Activated T-cell treated with anti-CD3 and anti-CD28 coated beads for 48 hours (primary cell): ENCODE results near the gene ATXN10.

Experiments
- DNase-seq: peaks from one replicate; pipeline ENCODE4 v3.0.0-alpha.2; 2020; ENCODE audit warnings: low read depth

The ATXN10 gene

GRCh38 chr22:45758603-45759002 lies 87.0 kb downstream of the ATXN10 start:
- no peak for DNase-seq

GRCh38 chr22:45760682-45761081 lies 89.0 kb downstream of the ATXN10 start:
- DNase-seq, result no peak

DNA sequence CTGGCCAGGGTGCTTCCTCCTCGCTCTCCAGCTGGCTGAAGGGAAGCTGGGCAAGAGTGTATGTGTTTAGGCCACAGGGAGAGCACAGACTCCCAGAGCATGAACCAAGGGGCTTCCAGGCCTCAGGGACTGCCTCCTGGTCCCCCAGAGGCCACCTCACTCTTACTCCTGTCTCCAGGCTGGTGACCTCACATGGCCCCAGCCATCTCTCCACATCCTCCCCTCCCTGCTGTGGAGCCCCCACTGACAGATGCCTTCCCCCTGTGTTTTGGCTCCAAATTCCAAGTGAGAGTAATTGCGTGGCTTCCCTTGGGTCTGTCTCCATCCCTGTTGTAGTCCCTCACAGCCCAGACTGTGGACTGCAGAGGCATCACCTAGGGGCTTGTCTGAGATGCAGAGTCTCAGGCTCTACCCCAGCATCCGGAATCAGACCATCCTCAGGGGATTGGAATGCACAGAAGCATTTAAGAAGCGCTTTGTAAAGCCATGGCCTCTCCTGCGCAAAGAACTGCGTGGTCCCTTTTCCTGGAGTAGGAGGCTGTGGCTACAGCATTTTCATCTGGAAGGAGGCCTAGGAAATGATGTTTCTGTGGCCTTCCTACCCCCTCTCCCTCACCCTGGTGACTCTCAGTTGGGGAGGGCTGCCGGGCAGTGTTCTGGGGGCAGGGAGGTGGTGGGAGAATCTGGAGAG lies 91.1 kb downstream of the ATXN10 start:
- DNase-seq, result no peak

DNA sequence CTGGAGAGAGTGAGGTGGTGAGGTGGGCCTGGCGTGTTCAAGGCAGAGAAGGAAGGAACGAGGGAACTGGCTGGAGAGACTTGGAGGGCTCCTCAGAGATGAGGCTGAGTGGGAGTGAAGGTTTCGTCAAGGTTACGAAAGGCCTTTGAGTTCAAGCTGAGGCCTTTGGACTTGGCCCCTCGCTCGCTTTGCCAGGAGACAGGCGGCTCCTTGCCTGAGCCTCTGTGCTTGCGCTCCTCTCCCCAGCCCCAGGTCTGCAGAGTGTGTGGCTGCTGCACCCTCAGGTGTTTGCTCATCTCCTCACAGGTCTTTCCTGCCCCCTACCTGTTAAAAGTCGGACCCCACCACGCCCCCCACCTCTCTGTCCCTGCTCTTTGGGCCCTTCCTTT lies 91.6 kb downstream of the ATXN10 start:
- DNase-seq, result no peak

GRCh38 chr22:45768490-45768889 lies 96.9 kb downstream of the ATXN10 start:
- DNase-seq, result no peak

- no peak for DNase-seq
Observed at GRCh38 chr22:45769569-45770210, 98.1 kb downstream of the ATXN10 start.

GRCh38 chr22:45770506-45770905 lies 98.9 kb downstream of the ATXN10 start:
- DNase-seq, result no peak

DNA sequence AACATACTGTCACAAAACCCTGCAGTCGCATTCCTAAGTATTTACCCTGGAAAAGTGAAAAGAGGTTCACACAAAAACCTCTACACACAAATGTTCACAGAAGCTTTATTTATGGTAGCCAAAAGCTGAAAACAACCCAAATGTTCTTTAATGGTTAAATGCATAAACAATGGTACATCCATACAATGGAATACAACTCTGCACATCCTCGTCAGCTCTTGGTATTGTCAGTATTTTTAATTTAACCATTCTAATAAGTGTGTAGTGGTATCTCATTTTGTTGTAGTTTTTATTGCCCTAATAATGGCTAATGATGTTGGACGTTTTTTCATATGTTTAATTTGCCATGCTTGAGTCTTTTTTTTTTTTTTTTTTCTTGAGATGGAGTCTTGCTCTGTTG lies 99.4 kb downstream of the ATXN10 start:
- no peak for DNase-seq

- DNase-seq, result no peak
Observed at GRCh38 chr22:45771711-45772110, 100.1 kb downstream of the ATXN10 start.

- no peak for DNase-seq
Observed at GRCh38 chr22:45772743-45773142, 101.1 kb downstream of the ATXN10 start.

GRCh38 chr22:45774001-45774670 lies 102.5 kb downstream of the ATXN10 start:
- no peak for DNase-seq

DNA sequence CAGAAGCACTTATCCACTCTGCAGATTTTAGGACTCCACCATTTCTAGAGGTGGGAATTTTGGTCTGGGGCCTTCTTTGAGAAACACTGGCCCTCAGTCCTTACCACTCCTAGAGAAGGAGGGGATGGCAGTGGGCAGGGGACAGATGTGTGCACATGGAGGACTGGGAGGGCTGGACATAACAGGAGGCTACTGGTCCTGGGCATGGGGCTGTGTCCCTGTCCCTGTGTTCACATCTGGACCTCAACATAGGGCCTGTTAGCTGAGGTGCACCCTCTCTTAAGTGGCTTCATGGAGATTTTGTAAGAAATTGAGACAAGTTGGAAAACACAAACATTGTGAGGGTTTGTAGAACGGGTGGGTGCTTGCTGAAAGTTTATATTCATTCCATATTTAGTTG lies 103.4 kb downstream of the ATXN10 start:
- DNase-seq, result no peak

- no peak for DNase-seq
Observed at GRCh38 chr22:45775569-45776312, 104.1 kb downstream of the ATXN10 start.

GRCh38 chr22:45776313-45776585 lies 104.6 kb downstream of the ATXN10 start:
- no peak for DNase-seq

DNA sequence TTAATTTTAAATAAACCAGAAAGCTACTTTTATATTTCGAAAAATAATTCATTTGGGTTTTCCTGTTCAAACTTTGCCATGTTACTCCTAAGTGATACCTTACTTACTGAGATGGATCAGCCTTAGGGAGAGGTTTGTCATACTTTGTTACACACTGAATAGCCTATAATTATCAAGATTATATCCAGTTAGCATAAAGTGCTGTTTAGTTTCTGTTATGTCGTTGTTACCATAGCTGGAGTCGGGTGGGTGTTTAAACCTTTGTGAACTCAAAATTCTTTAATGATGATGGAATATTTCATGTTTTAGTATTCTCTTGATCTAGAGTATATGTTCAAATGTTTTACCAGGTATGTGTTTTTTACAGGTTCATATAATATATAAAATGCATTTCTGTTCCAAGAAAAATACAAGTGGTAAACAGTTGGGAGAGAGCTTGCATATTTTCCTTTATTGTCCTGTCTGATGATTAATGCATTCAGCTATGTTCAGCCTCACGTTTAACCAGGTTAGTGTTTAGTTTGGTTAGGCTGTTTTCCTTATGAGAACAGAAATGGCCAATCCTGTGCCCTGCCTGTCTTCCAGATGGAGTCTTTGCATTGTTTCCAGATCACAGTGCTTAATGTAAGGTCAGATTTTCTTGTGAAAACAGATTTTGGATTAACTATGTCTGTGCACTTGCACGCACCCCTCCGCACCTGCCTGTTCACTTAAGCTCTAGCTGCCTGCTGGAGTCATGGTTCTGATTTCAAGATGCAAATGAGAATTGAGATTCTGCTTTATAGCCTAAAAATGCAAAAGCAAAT lies 105.6 kb downstream of the ATXN10 start:
- no peak for DNase-seq

DNA sequence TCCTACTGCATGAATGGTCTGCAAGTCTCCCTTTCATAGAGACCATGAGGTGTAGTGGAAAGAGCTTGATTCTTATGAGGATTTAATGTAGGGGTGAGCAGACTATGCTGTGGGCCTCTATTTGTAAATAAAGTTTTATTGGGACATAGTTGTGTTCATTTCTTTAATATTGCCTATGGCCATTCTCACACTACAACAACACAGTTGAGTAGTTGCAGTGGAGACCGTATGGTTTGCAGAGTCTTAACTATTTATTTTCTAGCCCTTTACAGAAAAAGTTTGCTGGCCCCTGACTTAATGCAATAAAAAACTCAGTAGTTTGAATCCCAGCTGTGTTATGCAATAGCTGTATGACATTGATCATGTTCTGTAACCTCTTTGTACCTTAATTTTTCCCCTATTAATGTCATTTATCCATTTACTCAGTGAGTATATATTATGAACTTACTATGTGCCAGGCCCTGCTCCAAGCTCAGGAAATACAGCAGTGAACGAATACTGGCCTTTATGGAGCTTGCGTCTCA lies 106.3 kb downstream of the ATXN10 start:
- no peak for DNase-seq

GRCh38 chr22:45781459-45781858 lies 109.8 kb downstream of the ATXN10 start:
- DNase-seq, result no peak

DNA sequence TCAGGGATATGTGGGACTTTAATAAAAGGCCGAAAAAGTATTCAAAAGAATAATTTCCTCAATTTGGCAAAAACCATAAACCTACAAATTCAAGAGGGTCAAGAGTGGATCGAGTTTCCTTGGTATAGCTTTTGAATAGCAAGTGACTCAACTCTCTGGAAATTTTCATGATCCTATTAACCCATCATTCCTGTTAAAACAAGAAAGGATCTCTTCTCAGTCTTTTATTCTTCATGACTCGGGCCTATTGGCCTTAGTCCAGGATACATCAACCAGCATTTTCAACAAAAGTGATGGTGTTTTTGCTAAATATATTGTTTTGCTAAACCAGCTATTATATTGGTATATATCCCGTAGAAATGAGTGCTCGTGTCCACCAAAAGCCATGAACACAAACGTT lies 110.3 kb downstream of the ATXN10 start:
- no peak for DNase-seq

GRCh38 chr22:45783021-45783420 lies 111.4 kb downstream of the ATXN10 start:
- no peak for DNase-seq

GRCh38 chr22:45783690-45784089 lies 112.1 kb downstream of the ATXN10 start:
- no peak for DNase-seq

DNA sequence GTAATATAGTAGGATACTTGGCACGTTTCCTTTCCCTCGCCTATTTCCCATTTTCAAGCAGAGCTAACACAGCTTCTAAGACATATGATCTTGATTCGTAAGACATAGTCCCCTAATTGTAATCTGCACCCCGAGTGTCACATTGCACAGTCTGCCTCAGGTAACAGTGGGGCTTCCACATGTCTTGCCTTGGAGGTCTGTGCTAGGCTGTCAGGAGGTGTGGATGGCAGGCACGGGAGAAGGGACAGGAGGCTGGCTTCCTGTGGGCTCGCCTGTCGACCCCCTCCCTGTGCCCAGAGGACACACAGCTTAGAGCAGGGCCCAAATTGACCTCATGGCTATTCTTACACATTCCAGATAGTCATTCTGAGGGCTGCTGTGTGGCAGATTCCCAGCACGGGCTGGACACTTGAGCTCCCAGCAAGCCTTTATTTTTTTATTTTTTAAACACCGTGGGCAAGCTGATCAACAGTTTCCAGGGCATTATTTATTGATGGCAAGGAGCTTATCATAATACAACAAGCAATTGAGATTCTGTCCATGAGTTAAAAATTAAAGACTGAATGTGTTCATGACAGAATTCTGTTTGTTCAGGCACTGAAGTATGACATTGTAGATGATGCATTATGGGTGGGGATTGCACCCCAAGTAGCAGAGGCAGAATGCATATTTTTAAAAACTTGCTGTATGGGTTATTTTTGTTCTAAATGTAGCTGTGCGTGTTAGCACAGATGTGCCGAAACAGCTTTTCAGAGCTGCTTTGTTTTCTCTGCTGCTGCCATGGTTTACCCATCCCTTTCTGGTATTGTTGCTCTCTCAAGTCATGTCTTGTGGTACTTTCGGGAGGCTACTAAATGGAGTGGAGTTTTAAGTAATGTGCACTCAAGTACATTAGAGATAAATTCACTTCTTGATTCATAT lies 113.0 kb downstream of the ATXN10 start:
- DNase-seq, result no peak
